Measurements from ENCODE around the gene NWD2.

NWD2 gene

DNA sequence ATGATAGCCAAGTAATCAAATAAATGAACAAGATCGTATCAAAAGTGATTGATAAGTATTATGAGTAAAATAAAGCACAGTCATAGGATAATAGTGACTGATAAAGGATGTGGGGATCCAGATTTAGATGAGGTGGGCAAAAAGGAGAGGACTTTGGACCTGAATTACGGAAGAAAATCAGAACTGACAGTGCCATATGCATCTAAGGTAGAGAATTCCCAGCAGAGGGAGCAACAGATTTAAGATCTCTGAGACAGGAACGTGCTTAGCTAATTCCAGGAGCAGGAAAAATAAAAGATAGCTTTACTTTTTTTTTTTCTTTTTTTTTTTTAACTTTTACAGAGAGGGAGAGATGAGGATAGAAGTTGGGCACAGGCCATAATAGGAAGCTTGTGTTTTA is 189.9 kb downstream of the NWD2 start:
- no peak overlapping the region for H3K27ac Mint-ChIP-seq
- H3K36me3 Mint-ChIP-seq = no peaks in the 10 kb centered on the region
- DNase-seq = no peak
- no peak overlapping the region for H3K4me3 Mint-ChIP-seq
- CTCF ChIA-PET = interaction anchor here (0.6 kb wide), 1 partner anchor 933 kb away, joined by 4 read pairs; no protein-coding TSS in a partner anchor
- H3K4me1 Mint-ChIP-seq = no peaks in the 10 kb centered on the region
- no peaks in the 10 kb centered on the region for H3K9me3 Mint-ChIP-seq
- peaks cover under 1% of the 10 kb centered on the region for H3K27me3 Mint-ChIP-seq

DNA sequence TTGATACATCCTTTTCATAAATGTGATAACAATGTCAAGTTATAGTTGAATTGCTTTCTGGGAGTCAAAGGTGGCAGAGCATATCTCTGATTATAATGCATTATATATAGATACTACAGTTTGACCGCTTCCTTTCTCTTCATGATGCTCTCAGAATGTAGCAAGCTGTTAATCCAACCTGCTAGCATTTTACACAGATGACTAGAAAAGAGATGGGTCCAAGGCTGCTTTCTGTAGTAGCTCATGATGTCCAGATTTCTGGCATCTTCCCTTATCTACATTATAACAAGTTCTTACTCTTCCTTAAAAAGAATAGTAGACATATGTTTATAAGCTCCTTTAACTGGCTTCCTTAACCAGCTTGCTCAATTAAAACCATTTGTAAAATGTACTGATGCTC is 192.0 kb downstream of the NWD2 start:
- H3K4me3 Mint-ChIP-seq = no peak overlapping the region
- H3K27me3 Mint-ChIP-seq = peaks cover 14% of the 10 kb centered on the region
- CTCF ChIA-PET = interaction anchor here (0.6 to 1.6 kb wide), 2 partner anchors 17 to 229 kb away, joined by 3 to 5 read pairs; a partner anchor contains a TSS

DNA sequence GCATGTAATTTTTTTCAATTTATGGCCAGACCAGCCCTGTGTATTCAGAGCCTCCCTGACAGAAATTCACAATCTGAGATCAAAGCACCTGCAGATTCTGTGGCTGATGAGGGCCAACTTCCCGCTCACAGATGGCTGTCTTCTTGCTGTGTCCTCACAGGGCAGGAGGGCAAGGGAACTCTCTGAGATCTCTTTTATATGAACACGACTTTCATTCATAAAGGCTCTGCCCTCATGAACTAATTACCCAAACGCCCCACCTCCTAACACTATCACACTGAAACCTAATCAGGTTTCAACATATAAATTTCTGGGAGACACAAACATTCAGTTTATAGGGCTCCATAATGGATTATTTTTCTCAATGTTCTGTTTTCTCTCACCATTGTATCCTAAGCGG is 192.6 kb downstream of the NWD2 start:
- Mint-ChIP-seq H3K9me3 (no peaks in the 10 kb centered on the region), H3K36me3 (no peaks in the 10 kb centered on the region), H3K27me3 (peaks cover 17% of the 10 kb centered on the region), H3K4me1 (no peaks in the 10 kb centered on the region), H3K27ac (no peak overlapping the region), H3K4me3 (no peak overlapping the region)
- CTCF ChIA-PET = interaction anchor here (0.6 to 1.6 kb wide), 2 partner anchors 16 to 229 kb away, joined by 3 to 5 read pairs; a partner anchor contains a TSS
- DNase-seq = no peak

More for the DNA sequence above, 192.0 kb downstream of the NWD2 start:
- Mint-ChIP-seq H3K27ac (no peak overlapping the region), H3K36me3 (no peaks in the 10 kb centered on the region), H3K4me1 (no peaks in the 10 kb centered on the region), H3K9me3 (no peaks in the 10 kb centered on the region)
- DNase-seq = no peak

DNA sequence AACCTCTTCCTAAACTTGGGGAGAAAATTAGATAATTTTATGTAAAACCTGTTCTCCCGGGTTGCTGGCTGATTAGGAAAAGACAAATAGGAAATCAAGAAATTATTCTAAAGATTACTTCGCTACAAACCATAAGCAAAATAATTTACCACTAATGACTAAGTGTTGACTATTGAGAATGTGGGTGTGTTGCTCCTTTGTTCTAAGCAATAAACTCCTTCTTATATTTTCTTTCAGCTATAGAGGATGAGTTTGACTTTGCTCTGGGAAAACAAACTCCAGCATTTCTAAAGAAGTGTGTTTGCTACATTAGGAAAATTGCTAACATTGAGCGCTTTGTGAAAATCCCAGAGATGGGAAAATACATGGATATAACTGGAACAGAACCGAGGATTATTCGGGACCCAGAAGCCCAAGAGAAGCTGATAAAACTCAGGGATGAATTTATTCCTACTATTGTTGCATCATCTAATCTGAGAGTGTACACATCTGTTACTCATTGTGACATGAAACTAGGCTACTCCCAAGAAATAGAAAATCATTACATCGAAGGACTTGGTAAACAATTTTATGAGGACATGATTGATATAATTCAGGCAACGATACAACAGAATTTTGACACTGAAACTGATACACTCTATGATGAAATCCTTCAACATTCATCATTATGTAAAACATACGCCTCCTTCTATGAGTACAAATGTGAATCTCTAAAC is 194.2 kb downstream of the NWD2 start:
- Mint-ChIP-seq H3K27ac (no peak overlapping the region), H3K4me1 (no peaks in the 10 kb centered on the region), H3K4me3 (no peak overlapping the region), H3K9me3 (no peaks in the 10 kb centered on the region), H3K36me3 (no peaks in the 10 kb centered on the region), H3K27me3 (peaks cover 23% of the 10 kb centered on the region)
- no peak for DNase-seq
- CTCF ChIA-PET = no interaction called here

GRCh38 chr4:37439809-37440474 is 195.4 kb downstream of the NWD2 start:
- no peak for DNase-seq
- Mint-ChIP-seq H3K4me3 (no peak overlapping the region), H3K27me3 (peaks cover 23% of the 10 kb centered on the region), H3K27ac (no peak overlapping the region), H3K9me3 (no peaks in the 10 kb centered on the region), H3K36me3 (no peaks in the 10 kb centered on the region), H3K4me1 (no peaks in the 10 kb centered on the region)
- CTCF ChIA-PET = no interaction called here

DNA sequence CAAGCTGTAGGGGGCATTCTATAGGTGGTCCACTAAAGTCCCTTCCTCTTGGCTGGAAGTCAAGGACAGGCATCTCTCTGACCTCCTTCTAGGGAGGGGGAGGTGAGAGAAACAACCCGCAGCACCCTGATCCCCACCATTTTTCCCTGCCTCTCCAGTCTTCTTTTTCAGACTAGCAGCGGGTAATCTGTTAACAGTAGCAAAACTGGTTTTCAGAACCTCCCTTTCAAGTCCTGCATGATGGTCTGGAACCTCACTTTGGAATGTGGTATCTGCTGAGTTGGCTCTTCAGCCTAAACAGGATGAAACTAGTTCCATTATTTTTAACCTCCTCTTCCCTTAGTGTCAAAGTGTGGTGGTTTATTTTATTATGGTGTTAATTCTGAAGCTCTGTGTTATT is 196.0 kb downstream of the NWD2 start:
- H3K9me3 Mint-ChIP-seq = no peaks in the 10 kb centered on the region
- peaks cover 23% of the 10 kb centered on the region for H3K27me3 Mint-ChIP-seq
- no peak for DNase-seq
- no peak overlapping the region for H3K27ac Mint-ChIP-seq
- H3K4me1 Mint-ChIP-seq = no peaks in the 10 kb centered on the region
- H3K36me3 Mint-ChIP-seq = no peaks in the 10 kb centered on the region
- H3K4me3 Mint-ChIP-seq = no peak overlapping the region
- CTCF ChIA-PET = no interaction called here

DNA sequence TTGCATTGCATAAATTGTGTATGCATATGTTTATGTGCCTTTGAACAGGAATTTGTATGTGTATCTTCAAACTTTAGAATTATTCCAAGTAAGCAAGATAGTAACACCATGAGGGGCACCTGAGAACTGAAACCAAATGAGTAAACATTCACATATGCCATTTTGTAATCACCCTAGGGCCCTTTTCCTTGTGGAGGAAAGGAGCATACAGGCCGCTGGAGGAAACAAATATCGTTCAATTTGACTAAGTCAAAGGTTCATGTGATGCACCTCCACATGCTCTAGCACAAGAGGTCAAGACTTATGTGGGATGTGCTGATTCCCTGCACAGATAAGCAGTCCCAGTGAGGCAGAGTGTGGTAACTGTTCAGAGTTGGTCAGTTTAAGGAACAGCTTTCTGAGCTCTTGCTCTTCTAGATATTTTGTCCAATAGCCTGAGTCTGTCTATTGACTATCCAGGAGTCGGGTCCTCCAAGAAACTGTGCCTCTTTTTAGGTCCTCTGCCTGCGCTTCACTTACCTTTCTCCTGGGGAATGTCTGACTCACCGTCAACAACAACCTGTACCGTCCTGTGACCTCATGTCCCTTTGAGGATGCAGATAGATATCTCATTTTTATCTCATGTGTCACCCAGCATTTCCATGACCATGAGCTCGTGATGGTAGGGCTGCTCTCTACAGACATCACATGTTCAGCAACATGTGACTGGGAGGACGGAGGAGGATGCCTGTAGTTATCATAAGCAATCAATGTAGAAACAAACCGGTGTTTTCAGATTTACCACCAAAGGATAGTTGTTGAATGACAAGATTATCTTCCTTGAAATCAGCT is 196.9 kb downstream of the NWD2 start:
- Mint-ChIP-seq H3K36me3 (no peaks in the 10 kb centered on the region), H3K4me1 (no peaks in the 10 kb centered on the region), H3K9me3 (no peaks in the 10 kb centered on the region), H3K27ac (no peak overlapping the region), H3K27me3 (peaks cover 23% of the 10 kb centered on the region), H3K4me3 (no peak overlapping the region)
- CTCF ChIA-PET = interaction anchor here (1.0 kb wide), 1 partner anchor 11 kb away, joined by 3 read pairs; no protein-coding TSS in a partner anchor
- no peak for DNase-seq

DNA sequence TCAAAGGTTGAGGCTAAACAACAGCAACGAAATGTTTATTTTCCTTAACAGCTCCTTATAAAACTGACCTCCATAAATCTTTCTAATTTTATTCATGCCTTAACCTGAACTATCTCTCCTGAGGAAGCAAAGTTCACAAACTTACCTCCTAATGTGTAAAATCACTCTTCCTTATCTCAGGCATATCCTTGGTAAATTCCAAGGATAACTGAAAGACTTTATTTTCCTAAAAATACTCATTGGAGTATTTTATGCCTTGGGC is 197.4 kb downstream of the NWD2 start:
- DNase-seq = no peak
- Mint-ChIP-seq H3K9me3 (no peaks in the 10 kb centered on the region), H3K36me3 (no peaks in the 10 kb centered on the region), H3K4me1 (no peaks in the 10 kb centered on the region), H3K27me3 (peaks cover 23% of the 10 kb centered on the region), H3K27ac (no peak overlapping the region), H3K4me3 (no peak overlapping the region)
- CTCF ChIA-PET = interaction anchor here (1.0 kb wide), 1 partner anchor 11 kb away, joined by 3 read pairs; no protein-coding TSS in a partner anchor

GRCh38 chr4:37443137-37443536 is 198.6 kb downstream of the NWD2 start:
- DNase-seq = no peak
- Mint-ChIP-seq H3K27me3 (peaks cover 23% of the 10 kb centered on the region), H3K36me3 (no peaks in the 10 kb centered on the region), H3K4me3 (no peak overlapping the region), H3K27ac (no peak overlapping the region), H3K9me3 (no peaks in the 10 kb centered on the region), H3K4me1 (no peaks in the 10 kb centered on the region)
- CTCF ChIA-PET = interaction anchor here (1.0 kb wide), 1 partner anchor 62 kb away, joined by 3 read pairs; no protein-coding TSS in a partner anchor

DNA sequence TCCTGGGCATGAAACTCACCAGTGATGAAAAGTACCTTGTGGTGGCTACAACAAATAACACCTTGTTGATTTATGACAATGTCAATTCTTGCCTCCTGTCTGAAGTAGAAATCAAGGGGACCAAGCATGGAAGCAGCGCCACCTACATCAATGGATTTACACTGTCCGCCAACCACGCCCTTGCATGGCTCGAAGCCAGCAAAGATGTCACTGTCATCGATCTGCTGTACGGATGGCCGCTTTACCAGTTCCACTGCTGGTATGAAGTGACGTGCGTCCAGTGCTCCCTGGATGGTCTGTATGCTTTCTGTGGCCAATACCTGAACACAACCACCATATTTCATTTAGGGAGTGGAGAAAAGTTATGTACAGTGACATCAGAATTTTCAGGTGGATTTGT is 200.5 kb downstream of the NWD2 start:
- no peak overlapping the region for H3K4me3 Mint-ChIP-seq
- H3K36me3 Mint-ChIP-seq = no peaks in the 10 kb centered on the region
- H3K27me3 Mint-ChIP-seq = peaks cover 16% of the 10 kb centered on the region
- H3K9me3 Mint-ChIP-seq = no peaks in the 10 kb centered on the region
- CTCF ChIA-PET = no interaction called here
- no peaks in the 10 kb centered on the region for H3K4me1 Mint-ChIP-seq
- no peak for DNase-seq
- H3K27ac Mint-ChIP-seq = no peak overlapping the region

DNA sequence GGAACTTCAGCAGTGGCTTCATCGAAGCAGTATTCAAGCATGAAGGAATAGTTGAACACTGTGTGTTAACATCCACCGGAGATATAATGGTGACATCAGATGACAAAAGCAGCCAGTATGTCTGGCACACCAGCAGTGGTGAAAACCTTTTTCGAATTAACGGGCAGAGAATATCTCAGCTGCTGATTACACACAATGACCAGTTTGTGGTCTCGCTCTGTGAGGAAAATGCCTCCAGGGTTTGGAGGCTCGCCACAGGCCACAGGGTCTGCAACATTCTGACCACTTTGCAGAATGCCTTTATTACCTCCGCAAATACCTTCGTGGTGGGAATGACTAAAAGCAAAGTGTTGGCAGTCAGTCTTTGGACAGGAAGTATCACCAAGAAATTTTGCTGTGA is 201.5 kb downstream of the NWD2 start:
- CTCF ChIA-PET = no interaction called here
- no peaks in the 10 kb centered on the region for H3K36me3 Mint-ChIP-seq
- H3K27ac Mint-ChIP-seq = no peak overlapping the region
- no peak for DNase-seq
- no peaks in the 10 kb centered on the region for H3K4me1 Mint-ChIP-seq
- no peaks in the 10 kb centered on the region for H3K9me3 Mint-ChIP-seq
- H3K4me3 Mint-ChIP-seq = no peak overlapping the region
- H3K27me3 Mint-ChIP-seq = peaks cover 15% of the 10 kb centered on the region

- no peak for DNase-seq
- CTCF ChIA-PET = interaction anchor here (0.9 kb wide), 1 partner anchor 10 kb away, joined by 3 read pairs; no protein-coding TSS in a partner anchor
- Mint-ChIP-seq H3K36me3 (no peaks in the 10 kb centered on the region), H3K4me3 (no peak overlapping the region), H3K27me3 (peaks cover 15% of the 10 kb centered on the region), H3K27ac (no peak overlapping the region), H3K9me3 (no peaks in the 10 kb centered on the region), H3K4me1 (peaks cover 2% of the 10 kb centered on the region)
Observed at GRCh38 chr4:37447886-37448285, 203.3 kb downstream of the NWD2 start.

DNA sequence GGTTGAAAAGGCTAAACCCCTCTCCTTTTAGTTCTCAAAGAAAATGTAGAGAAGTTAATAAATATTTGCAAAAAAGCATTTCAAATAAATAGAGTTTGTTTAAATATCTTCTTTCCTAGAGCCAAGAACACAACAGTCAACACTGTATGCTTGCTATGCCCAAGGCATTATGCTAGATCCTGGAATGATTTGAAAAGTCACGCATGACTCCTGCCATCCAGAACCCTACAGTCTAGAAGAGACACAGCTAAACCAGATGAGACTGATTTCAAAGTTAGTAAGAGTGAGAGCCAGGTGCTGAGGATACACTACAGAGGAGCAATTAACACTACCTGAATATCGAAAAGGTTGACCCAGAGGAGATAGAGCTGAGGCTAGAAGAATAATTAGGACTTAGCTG is 205.8 kb downstream of the NWD2 start:
- Mint-ChIP-seq H3K36me3 (no peaks in the 10 kb centered on the region), H3K4me3 (no peak overlapping the region), H3K27ac (no peak overlapping the region), H3K9me3 (no peaks in the 10 kb centered on the region), H3K27me3 (peaks cover 31% of the 10 kb centered on the region), H3K4me1 (peaks cover 15% of the 10 kb centered on the region)
- CTCF ChIA-PET = interaction anchor here (1.1 to 6.1 kb wide), 3 partner anchors 23 to 352 kb away, joined by 3 to 40 read pairs (median 3); no protein-coding TSS in a partner anchor
- DNase-seq = no peak

- peaks cover 15% of the 10 kb centered on the region for H3K4me1 Mint-ChIP-seq
- no peak overlapping the region for H3K4me3 Mint-ChIP-seq
- H3K27ac Mint-ChIP-seq = no peak overlapping the region
- H3K36me3 Mint-ChIP-seq = no peaks in the 10 kb centered on the region
- no peak for DNase-seq
- H3K9me3 Mint-ChIP-seq = no peaks in the 10 kb centered on the region
- H3K27me3 Mint-ChIP-seq = peaks cover 37% of the 10 kb centered on the region
- CTCF ChIA-PET = interaction anchor here (1.1 to 6.1 kb wide), 3 partner anchors 78 to 351 kb away, joined by 3 to 40 read pairs (median 4); no protein-coding TSS in a partner anchor
Observed at GRCh38 chr4:37450911-37451310, 206.4 kb downstream of the NWD2 start.
